OCI-LY3 (cell line): ENCODE results near the gene RGS21.
A peak's percentile ranks its signal among the peaks of the same experiment; 100 is the strongest.
"Not testable (repeated sequence)": the region's sequence is repeated elsewhere in the genome, so short reads cannot be mapped to it uniquely, and the experiment has no call there.

Experiments
- H2AFZ ChIP-seq: fragments of 200-600, 300-600 bp; shearing (Covaris generic); 2 replicates; pipeline ENCODE4 v1.6.0; 2014; ENCODE audit warnings: antibody characterized with exemption, low read depth, low read length
- H3K27ac ChIP-seq: fragments of 200-600, 300-600 bp; sonication (generic); 2 replicates; pipeline ENCODE4 v1.5.1; 2014; ENCODE audit warnings: mild to moderate bottlenecking, low read length, moderate library complexity, mixed read lengths
- H3K27me3 ChIP-seq: fragments of 200-600, 300-600 bp; sonication (generic); 2 replicates; pipeline ENCODE4 v1.6.1; 2014; ENCODE audit warnings: low read depth, low read length, mixed read lengths
- H3K36me3 ChIP-seq: fragments of 200-600, 300-600 bp; sonication (generic); replicated peaks from 2 replicates; pipeline ENCODE3; 2014; ENCODE audit warnings: low read depth, low read length, mixed read lengths
- H3K4me1 ChIP-seq: fragments of 300-600, 200-600 bp; sonication (generic); 2 replicates; pipeline ENCODE4 v1.6.1; 2014; ENCODE audit warnings: low read length, mixed read lengths
- H3K4me2 ChIP-seq: fragments of 200-600, 300-600 bp; sonication (generic); 2 replicates; pipeline ENCODE4 v1.6.1; 2014; ENCODE audit warnings: low read length, mixed read lengths
- H3K4me3 ChIP-seq: fragments of 300-600, 200-600 bp; sonication (generic); 2 replicates; pipeline ENCODE4 v1.5.1; 2014; ENCODE audit warnings: antibody characterized with exemption, mild to moderate bottlenecking, low read length, moderate library complexity
- H3K79me2 ChIP-seq: fragments of 300-600, 200-600 bp; shearing (Covaris generic); 2 replicates; pipeline ENCODE4 v1.6.1; 2014; ENCODE audit warnings: mild to moderate bottlenecking, low read length, mixed read lengths
- H3K9ac ChIP-seq: fragments of 300-600, 200-600 bp; shearing (Covaris generic); 2 replicates; pipeline ENCODE4 v1.6.0; 2014; ENCODE audit warnings: mild to moderate bottlenecking, low read length, moderate library complexity
- H3K9me3 ChIP-seq: fragments of 200-600, 300-600 bp; shearing (Covaris generic); 2 replicates; pipeline ENCODE4 v1.6.1; 2014; ENCODE audit warnings: low read length, mixed read lengths; ENCODE audit not compliant: insufficient read depth
- H4K20me1 ChIP-seq: fragments of 200-600, 300-600 bp; sonication (generic); 2 replicates; pipeline ENCODE4 v1.6.1; 2016; ENCODE audit warnings: low read length, mixed read lengths; ENCODE audit not compliant: insufficient read depth
- EZH2phosphoT487 ChIP-seq: fragments of 200-600 bp; shearing (Covaris generic); IDR thresholded peaks from 2 replicates; pipeline ENCODE4 v1.6.1; 2018; ENCODE audit warnings: antibody characterized with exemption, mixed run types, low read depth
- TF ChIP-seq, protein P1 (sequence below): fragments of 200-600, 300-600 bp; sonication (generic); IDR thresholded peaks from 2 replicates; pipeline ENCODE4 v1.5.1; 2014; ENCODE audit warnings: antibody characterized with exemption, low read length, low read depth

RGS21 gene

DNA sequence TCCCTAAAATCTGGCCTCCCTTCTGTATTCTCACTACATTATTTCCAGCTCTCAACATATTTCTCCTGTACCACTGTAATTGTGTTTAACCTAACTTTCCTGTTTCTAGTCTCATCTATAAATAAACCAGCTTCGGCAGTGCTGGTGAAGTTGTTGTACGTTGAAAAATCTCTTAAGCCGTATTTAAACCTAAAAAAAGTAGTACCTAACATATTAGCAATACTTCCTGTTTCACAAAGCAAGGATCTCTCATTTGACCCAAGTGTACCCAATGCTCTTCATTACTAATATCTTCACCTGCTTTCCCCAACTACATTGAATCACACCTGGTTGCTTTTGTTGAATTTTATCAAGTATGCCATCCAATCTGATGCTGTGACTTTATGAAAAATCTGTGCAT, 42.2 kb upstream of the RGS21 start:
- H3K9ac ChIP-seq = no peak overlapping the region

GRCh38 chr1:192277635-192278034, 39.2 kb upstream of the RGS21 start:
- Histone ChIP-seq H2AFZ (no peak overlapping the region), H3K9me3 (peaks cover 10% of the 10 kb centered on the region; the same call in 1 of the 2 replicates), H3K79me2 (no peaks in the 10 kb centered on the region), H3K36me3 (no peaks in the 10 kb centered on the region), H3K4me1 (peaks cover 10% of the 10 kb centered on the region; the same call in 1 of the 2 replicates), H3K27me3 (no peaks in the 10 kb centered on the region), H4K20me1 (no peaks in the 10 kb centered on the region), H3K9ac (no peak overlapping the region), H3K4me2 (no peak overlapping the region), H3K27ac (no peak overlapping the region), H3K4me3 (no peak overlapping the region)
- TF ChIP-seq, protein P1, sequence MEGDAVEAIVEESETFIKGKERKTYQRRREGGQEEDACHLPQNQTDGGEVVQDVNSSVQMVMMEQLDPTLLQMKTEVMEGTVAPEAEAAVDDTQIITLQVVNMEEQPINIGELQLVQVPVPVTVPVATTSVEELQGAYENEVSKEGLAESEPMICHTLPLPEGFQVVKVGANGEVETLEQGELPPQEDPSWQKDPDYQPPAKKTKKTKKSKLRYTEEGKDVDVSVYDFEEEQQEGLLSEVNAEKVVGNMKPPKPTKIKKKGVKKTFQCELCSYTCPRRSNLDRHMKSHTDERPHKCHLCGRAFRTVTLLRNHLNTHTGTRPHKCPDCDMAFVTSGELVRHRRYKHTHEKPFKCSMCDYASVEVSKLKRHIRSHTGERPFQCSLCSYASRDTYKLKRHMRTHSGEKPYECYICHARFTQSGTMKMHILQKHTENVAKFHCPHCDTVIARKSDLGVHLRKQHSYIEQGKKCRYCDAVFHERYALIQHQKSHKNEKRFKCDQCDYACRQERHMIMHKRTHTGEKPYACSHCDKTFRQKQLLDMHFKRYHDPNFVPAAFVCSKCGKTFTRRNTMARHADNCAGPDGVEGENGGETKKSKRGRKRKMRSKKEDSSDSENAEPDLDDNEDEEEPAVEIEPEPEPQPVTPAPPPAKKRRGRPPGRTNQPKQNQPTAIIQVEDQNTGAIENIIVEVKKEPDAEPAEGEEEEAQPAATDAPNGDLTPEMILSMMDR = no peak
- no peak for TF ChIP-seq EZH2phosphoT487

More for the DNA sequence above, 42.2 kb upstream of the RGS21 start:
- no peaks in the 10 kb centered on the region for H3K79me2 ChIP-seq
- no peaks in the 10 kb centered on the region for H4K20me1 ChIP-seq
- TF ChIP-seq EZH2phosphoT487 = no peak
- TF ChIP-seq, protein P1 = no peak
- no peak overlapping the region for H3K4me3 ChIP-seq
- no peak overlapping the region for H3K27ac ChIP-seq
- H3K36me3 ChIP-seq = no peaks in the 10 kb centered on the region
- peak overlapping the region; percentile 30 for H3K4me2 ChIP-seq
- H3K9me3 ChIP-seq = no peaks in the 10 kb centered on the region
- H2AFZ ChIP-seq = peak overlapping the region; percentile 79
- H3K27me3 ChIP-seq = no peaks in the 10 kb centered on the region
- peaks cover 10% of the 10 kb centered on the region; the same call in 1 of the 2 replicates for H3K4me1 ChIP-seq

DNA sequence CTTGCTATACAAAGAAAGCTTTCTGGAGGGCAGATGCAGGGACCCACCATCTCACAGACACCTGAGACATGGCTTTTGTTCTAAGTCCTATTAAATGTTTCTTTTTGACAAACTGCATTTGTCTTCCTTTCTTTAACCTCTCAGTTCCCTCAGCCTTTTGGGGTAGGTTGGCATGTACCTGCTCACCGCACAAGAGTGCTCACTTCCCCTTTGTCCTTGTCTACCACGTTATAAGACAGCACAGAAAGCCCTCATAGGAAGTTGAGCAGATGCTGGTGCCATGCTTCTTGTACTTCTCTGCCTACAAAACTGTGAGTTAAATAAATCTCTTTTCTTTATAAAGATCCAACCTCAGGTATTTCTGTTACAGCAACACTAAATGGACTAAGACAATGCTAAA, 31.9 kb upstream of the RGS21 start:
- no peaks in the 10 kb centered on the region for H3K36me3 ChIP-seq
- peaks cover 21% of the 10 kb centered on the region; the same call in 1 of the 2 replicates for H3K9me3 ChIP-seq
- peaks cover 13% of the 10 kb centered on the region for H3K4me1 ChIP-seq
- H3K79me2 ChIP-seq = no peaks in the 10 kb centered on the region
- TF ChIP-seq EZH2phosphoT487 = no peak
- TF ChIP-seq, protein P1 = no peak
- no peaks in the 10 kb centered on the region for H4K20me1 ChIP-seq
- H3K27me3 ChIP-seq = no peaks in the 10 kb centered on the region
- no peak overlapping the region for H3K9ac ChIP-seq
- H3K4me2 ChIP-seq = peak overlapping the region; percentile 29
- H3K4me3 ChIP-seq = no peak overlapping the region
- H2AFZ ChIP-seq = no peak overlapping the region
- H3K27ac ChIP-seq = peak overlapping the region; percentile 33

GRCh38 chr1:192303029-192303428, 13.8 kb upstream of the RGS21 start:
- Histone ChIP-seq H2AFZ (no peak overlapping the region), H3K27me3 (no peaks in the 10 kb centered on the region), H3K9ac (no peak overlapping the region), H3K36me3 (no peaks in the 10 kb centered on the region), H3K27ac (no peak overlapping the region), H3K4me3 (no peak overlapping the region), H3K79me2 (no peaks in the 10 kb centered on the region), H3K9me3 (no peaks in the 10 kb centered on the region), H3K4me2 (no peak overlapping the region), H4K20me1 (no peaks in the 10 kb centered on the region), H3K4me1 (no peaks in the 10 kb centered on the region)
- no peak for TF ChIP-seq EZH2phosphoT487

DNA sequence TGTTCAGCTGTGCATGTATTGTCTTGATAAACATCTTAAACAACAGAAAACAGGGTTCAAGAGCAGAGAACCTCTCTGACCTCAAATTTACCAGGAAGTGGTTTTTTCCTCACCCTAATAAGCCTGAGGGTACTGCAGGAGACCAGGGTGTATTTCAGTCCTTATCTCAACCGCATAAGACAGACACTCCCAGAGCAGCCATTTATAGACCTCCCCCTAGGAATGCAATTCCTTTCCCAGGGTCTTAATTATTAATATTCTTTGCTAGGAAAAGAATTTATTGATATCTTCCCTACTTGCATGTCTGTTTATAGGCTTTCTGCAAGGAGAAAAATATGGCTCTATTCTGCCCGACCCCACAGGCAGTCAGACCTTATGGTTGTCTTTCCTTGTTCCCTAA, 8.5 kb upstream of the RGS21 start:
- not testable (repeated sequence) for H3K4me3 ChIP-seq, H3K27me3 ChIP-seq, H3K27ac ChIP-seq, H3K9ac ChIP-seq, H4K20me1 ChIP-seq, H3K36me3 ChIP-seq, H3K79me2 ChIP-seq, H3K4me2 ChIP-seq, H2AFZ ChIP-seq, H3K9me3 ChIP-seq, H3K4me1 ChIP-seq
